Activated effector memory CD4-positive, alpha-beta T cell treated with anti-CD3 and anti-CD28 coated beads, Interleukin-2, amount 50 U/mL, for 16 hours (primary cell): ENCODE measurements around the gene CFAP410.

Experiments
- DNase-seq: peaks from one replicate; pipeline ENCODE4 v3.0.0-alpha.2; 2020

CFAP410 gene

DNA sequence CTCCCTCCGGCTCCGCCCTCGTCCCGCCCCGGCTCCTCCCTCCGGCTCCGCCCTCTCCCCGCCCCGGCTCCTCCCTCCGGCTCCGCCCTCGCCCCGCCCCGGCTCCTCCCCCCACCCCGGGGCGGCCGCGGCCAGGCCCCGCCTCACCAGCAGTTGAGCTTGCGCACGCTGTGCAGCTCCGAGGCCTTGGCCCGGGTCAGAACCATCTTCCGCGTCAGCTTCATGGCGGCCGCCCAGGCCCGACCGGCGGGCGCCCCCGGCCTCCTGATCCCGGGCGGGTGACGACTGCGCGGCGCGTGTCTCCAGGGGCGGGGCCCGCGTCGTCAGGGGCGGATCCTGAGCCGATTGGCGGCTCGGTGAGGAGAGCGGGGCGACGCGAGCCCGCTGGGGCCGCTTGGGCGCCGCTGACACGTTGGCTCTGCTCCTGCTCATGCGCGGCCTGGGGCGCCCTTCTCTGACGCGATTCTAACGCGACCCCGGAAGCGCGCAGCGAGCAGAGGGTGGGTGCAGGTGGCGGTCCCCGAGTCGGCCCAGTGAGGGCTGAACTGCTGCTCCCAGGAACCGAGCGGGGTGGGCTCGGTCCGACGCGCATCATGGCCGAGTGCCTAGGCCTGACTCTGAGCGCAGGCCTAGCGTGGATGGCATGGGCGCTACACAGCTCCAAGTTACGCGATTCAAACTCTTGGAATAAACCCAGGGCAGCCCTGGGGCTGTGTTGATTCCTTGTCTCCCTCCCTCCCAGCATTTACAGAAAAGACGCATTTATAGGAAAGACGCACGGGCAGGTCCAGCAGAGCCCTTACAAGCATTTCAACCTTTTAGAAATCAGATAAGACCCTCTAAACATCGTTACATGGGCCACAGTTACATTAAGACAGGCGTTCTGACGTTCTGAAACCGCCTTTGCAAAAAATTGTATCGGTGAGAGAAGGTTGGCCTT, at the start of gene CFAP410:
TSS of gene CFAP410 (minus strand) at position 420 of the 940 bp plus-strand sequence. CDS start at position 224, 196 bp downstream.
- peak; percentile 98 for DNase-seq

GRCh38 chr21:44384968-44385367, 45.8 kb upstream of the CFAP410 start:
- no peak for DNase-seq

GRCh38 chr21:44383216-44383615, 44.0 kb upstream of the CFAP410 start:
- no peak for DNase-seq

DNA sequence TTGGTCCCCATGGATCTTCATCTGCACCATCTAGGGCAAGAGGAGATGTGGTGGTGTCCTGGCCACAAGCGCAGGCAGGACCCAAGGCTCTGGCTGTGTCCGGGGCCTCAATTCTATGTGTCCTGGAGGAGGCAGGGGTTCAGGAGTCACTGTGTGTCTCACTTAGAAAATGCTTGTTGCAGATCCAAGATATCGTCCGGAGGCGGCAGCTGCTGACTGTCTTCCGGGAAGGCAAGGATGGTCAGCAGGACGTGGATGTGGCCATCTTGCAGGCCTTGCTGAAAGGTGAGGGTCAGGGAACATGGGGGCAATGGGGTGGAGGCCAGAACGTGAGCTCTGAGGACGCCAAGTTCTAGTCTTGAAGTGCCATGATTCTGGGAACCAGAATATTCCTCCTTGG, 43.3 kb upstream of the CFAP410 start:
- DNase-seq, result no peak

GRCh38 chr21:44381874-44382273, 42.7 kb upstream of the CFAP410 start:
- DNase-seq, result no peak

- no peak for DNase-seq
These were observed 41.7 kb upstream of the CFAP410 start for GRCh38 chr21:44380876-44381275.

GRCh38 chr21:44379991-44380865, 41.0 kb upstream of the CFAP410 start:
- no peak for DNase-seq

DNA sequence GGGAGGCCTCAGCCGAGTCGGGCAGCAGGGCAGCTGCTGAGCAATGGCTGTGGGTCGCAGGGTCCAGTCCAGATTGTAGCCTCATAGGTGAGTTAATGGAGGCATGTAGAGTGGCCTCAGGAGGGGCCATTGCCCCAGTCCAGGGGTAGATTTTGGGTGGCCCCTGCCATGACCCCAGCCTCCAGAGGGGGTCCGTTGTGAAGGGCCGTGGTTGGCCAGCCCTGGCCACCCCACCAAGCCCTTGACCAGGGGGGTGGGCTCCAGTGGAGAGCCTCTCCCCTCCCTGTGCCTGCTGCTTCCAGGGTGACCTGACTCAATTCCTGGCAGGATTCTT, 40.3 kb upstream of the CFAP410 start:
- DNase-seq, result no peak

DNA sequence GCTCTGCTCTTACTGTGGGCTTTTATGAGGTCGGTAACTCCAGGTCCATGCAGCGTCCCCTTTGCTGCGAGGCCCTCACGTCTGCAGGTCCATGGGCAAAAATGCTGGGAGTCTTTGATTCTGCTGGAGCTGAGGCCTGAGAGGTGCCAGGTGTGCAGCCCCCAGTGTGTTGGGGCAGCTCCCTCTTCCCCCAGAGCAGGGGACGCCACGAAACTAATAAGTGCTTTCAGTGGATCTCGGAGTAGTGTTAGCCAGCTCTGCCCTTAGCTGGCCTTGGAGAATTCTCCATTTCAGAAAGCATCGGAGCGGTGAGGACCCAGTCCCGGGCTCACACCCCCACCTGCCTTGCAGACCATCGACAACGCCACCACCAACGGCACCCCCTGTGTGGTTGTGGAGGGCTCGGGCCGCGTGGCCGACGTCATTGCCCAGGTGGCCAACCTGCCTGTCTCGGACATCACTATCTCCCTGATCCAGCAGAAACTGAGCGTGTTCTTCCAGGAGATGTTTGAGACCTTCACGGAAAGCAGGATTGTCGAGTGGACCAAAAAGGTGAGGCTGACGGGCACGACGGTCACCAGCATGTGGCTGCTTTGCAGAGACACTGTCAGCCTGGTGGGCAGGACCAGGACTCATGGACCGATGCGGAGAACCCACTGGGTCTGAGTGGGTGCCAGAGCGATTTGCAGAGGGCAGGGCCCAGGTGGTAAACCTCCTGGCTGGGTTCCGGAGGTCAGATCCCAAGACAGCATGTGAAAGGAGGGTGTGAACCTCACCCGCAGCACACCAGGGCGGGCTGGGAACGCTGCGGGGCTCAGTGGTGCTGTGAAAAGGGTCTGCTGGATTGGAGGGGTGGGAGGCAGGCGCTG, 39.7 kb upstream of the CFAP410 start:
- DNase-seq, result peak; percentile 54

DNA sequence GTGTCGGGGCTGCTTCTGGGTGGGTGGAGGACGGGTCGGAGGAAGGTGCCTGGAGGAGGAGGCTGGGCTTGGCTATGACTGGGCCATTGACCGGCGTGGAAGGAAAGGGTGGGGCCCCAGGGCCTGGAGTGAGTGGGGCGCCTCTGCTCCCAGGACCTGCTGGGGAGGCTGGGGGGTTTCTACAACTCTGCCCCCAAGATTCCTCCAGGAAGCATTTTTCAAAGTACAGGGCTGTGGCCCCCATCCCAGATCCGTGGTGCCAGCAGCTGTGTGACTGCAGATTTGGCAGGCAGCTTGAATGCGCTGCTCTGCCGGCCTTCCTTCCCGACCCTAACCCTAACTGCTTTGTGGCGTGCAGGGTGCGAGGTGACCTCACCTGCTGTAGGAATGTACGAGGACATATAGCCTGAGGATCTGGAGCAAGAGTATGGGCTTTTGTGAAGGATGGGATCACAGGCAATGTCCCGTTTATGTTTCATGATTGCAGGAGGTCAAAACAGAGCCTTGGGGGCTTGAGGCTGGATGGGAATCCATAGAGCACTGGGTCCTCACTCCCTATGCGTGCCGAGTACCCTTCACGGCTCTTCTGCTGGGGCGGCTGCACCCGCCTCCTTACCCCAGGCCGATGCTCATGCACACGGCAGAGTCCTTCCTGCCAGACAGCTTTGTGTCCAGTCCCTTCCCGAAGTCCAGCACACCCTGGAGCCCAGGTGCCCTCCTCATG, 38.9 kb upstream of the CFAP410 start:
- DNase-seq, result no peak

- no peak for DNase-seq
These were observed 38.2 kb upstream of the CFAP410 start for GRCh38 chr21:44377201-44377921.

- no peak for DNase-seq
These were observed 37.4 kb upstream of the CFAP410 start for GRCh38 chr21:44376606-44377005.

DNA sequence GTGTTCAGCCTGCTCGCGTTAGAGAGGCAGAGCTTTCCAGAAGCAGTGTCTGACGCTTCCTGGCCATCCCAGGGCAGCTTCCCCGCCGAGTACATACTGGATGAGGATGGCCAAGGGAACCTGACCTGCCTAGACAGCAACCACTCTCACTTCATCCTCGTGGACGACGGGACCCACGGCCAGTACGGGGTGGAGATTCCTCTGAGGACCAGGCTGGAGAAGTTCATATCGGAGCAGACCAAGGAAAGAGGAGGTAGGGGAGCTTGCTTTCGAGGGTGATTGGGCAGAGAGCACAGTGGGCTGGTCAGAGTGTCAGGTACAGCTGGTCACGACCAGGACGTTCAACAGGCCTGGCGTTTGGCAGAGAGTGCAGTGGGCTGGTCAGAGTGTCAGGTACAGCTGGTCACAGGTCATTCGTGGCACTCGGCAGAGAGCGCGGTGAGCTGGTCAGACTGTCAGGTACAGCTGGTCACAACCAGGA, 36.6 kb upstream of the CFAP410 start:
- DNase-seq, result no peak

GRCh38 chr21:44375281-44375651, 36.1 kb upstream of the CFAP410 start:
- DNase-seq, result peak; percentile 58

- no peak for DNase-seq
These were observed 35.6 kb upstream of the CFAP410 start for GRCh38 chr21:44374601-44375280.

DNA sequence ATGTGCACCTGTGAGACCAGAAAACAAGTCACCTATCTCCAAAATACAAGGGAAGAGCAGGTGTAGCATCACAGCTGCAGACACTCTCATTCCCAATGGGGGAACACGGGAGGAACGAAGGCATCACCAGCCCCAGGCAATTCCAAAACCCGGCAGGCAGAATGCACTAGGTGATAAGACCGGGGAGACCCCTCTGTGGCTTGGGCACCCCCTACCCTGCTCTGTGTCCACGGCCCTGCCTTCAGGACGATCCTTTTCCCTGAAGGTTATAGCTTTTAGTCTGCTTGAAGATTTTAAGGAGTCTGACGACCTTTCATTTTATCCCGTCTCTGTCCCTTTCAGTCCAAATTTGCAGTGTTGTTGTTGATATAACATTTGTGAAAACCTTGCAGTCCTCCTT, 33.4 kb upstream of the CFAP410 start:
- no peak for DNase-seq

DNA sequence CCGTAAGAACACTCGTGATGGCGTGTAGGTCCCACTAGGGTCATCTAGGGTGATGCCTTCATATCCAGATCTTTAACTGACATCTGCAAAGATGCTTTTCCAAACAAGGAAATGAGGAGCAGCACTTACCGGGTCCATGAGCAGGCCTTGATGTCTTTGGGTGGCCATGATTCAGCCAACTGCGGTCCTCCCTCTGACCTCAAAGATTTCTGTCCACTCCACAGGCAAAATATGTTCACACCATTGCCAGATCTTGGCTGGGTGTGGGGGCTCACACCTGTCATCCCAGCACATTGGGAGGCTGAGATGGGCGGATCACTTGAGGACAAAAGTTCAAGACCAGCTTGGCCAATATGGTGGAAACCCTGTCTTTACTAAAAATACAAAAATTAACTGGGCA, 32.4 kb upstream of the CFAP410 start:
- no peak for DNase-seq

GRCh38 chr21:44370786-44371410, 31.7 kb upstream of the CFAP410 start:
- DNase-seq, result no peak

DNA sequence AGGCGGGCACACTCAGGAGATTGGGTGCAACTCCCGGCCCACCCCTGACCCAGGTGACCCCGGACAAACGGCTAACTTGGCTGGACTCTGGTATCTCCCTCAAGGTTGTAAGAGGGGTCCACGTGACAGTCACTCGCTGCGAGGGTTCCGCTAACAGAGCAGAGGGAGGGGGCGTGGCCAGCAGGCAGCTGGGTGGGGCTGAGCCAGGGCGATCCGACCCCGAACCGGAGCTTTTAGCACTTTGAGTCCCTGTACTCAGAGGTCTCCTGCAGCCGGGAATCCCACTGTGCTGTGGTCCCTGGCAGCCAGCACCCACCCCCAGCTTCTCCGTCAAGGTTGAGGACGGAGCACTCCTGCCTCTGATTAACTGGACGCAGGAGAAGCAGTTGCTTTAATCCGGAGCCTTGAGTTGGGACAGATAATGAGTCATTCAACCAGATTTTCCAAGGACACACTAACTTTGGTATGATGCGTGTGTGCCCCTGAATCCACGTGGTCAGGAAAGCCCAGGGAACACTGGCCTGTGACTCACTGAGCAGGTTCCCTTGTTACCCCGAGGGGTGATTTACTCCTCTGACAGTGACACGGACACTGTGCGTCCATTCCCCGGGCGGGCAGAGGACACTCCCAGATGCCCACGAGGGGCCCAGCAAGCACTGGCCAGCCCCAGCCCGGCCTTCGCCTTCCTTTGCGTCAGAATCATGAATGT, 31.0 kb upstream of the CFAP410 start:
- peak; percentile 59 for DNase-seq
